Liver (tissue), 9 donors: ENCODE results near the gene CDKN1A. TPM values are rescaled to one million over a fixed set of nuclear protein-coding genes. Genes with fewer than 3 reads are reported as not detected.

Source experiments
- DNase-seq: peaks from one replicate; pipeline ENCODE4 v3.0.0-alpha.2; 2017; ENCODE audit warnings: low spot score
- H3K27ac ChIP-seq, 2 donors: one replicate each; pipeline ENCODE4 v1.7.0; 2013; ENCODE audit warnings: inconsistent platforms in 2 of 2, low read length in 2 of 2, control low read depth in 1 of 2, low read depth in 1 of 2, mild to moderate bottlenecking in 1 of 2
- H3K27me3 ChIP-seq, 4 donors: one replicate each; pipeline versions ENCODE4 v1.6.1 to v1.7.0; 2013; ENCODE audit warnings: low read length in 3 of 4, inconsistent platforms in 1 of 4, mild to moderate bottlenecking in 1 of 4, moderate library complexity in 1 of 4; ENCODE audit not compliant: control insufficient read depth in 4 of 4, insufficient read depth in 4 of 4
- H3K36me3 ChIP-seq, 4 donors: one replicate each; pipeline versions ENCODE4 v1.6.1 to v1.7.0; 2013; ENCODE audit warnings: low read length in 3 of 4, mild to moderate bottlenecking in 3 of 4, low read depth in 1 of 4, moderate library complexity in 1 of 4; ENCODE audit not compliant: control insufficient read depth in 4 of 4, insufficient read depth in 3 of 4
- H3K4me1 ChIP-seq, 4 donors: one replicate each; pipeline versions ENCODE4 v1.6.1 to v1.7.0; 2013; ENCODE audit warnings: low read length in 3 of 4, mild to moderate bottlenecking in 3 of 4, moderate library complexity in 1 of 4; ENCODE audit not compliant: control insufficient read depth in 4 of 4, insufficient read depth in 4 of 4
- H3K4me3 ChIP-seq, 3 donors: one replicate each; pipeline versions ENCODE4 v1.6.1 to v1.7.0; 2013; ENCODE audit warnings: low read length in 3 of 3, control low read depth in 1 of 3, low read depth in 1 of 3, mild to moderate bottlenecking in 1 of 3
- H3K9ac ChIP-seq, 2 donors: one replicate each; pipeline ENCODE4 v1.7.0; 2013; ENCODE audit warnings: low read length in 2 of 2, mild to moderate bottlenecking in 2 of 2, moderate library complexity in 2 of 2, control low read depth in 1 of 2, low read depth in 1 of 2
- H3K9me3 ChIP-seq, 4 donors: one replicate each; pipeline versions ENCODE4 v1.6.1 to v1.7.0; 2013; ENCODE audit warnings: low read length in 3 of 4; ENCODE audit not compliant: control insufficient read depth in 4 of 4
- ATF3 ChIP-seq: IDR thresholded peaks from 2 replicates; pipeline ENCODE4 v1.6.1; 2016; ENCODE audit warnings: antibody characterized with exemption
- CTCF ChIP-seq: fragments of 150-350 bp; IDR thresholded peaks from 2 replicates; pipeline ENCODE4 v1.5.1; 2017; ENCODE audit warnings: improper control_type of control experiment, low read depth, low read length; ENCODE audit not compliant: missing input control
- EGR1 ChIP-seq, 2 donors: IDR thresholded peaks; 2 replicates each; pipeline ENCODE4 v1.6.1; 2016 to 2018; ENCODE audit warnings: antibody characterized with exemption in 2 of 2, low read depth in 2 of 2
- FOXA1 ChIP-seq: IDR thresholded peaks from 2 replicates; pipeline ENCODE4 v1.6.1; 2016; ENCODE audit warnings: antibody characterized with exemption
- FOXA2 ChIP-seq: IDR thresholded peaks from 2 replicates; pipeline ENCODE4 v1.6.1; 2016; ENCODE audit warnings: antibody characterized with exemption
- HNF4A ChIP-seq, 2 donors: conservative IDR thresholded peaks; 2 replicates each; pipeline ENCODE4 v1.6.1; 2016; ENCODE audit warnings: antibody characterized with exemption in 2 of 2, mild to moderate bottlenecking in 2 of 2
- HNF4G ChIP-seq: IDR thresholded peaks from 2 replicates; pipeline ENCODE4 v1.6.1; 2016; ENCODE audit warnings: antibody characterized with exemption
- JUND ChIP-seq, 2 donors: IDR thresholded peaks; 2 replicates each; pipeline ENCODE4 v1.6.1; 2016; ENCODE audit warnings: antibody characterized with exemption in 2 of 2
- NR2F2 ChIP-seq: IDR thresholded peaks from 2 replicates; pipeline ENCODE4 v1.6.1; 2016; ENCODE audit warnings: antibody characterized with exemption
- RAD21 ChIP-seq, 2 donors: IDR thresholded peaks; 2 replicates each; pipeline ENCODE4 v1.6.1; 2016; ENCODE audit warnings: antibody characterized with exemption in 2 of 2, mild to moderate bottlenecking in 2 of 2
- RXRA ChIP-seq, 2 donors: IDR thresholded peaks; 2 replicates each; pipeline ENCODE4 v1.6.1; 2017 to 2018; ENCODE audit warnings: antibody characterized with exemption in 2 of 2, mild to moderate bottlenecking in 1 of 2
- SP1 ChIP-seq: IDR thresholded peaks from 2 replicates; pipeline ENCODE4 v1.6.1; 2018; ENCODE audit warnings: antibody characterized with exemption, mild to moderate bottlenecking
- TAF1 ChIP-seq: conservative IDR thresholded peaks from 2 replicates; pipeline ENCODE4 v1.6.1; 2016; ENCODE audit warnings: antibody characterized with exemption, mild to moderate bottlenecking
- YY1 ChIP-seq: IDR thresholded peaks from 2 replicates; pipeline ENCODE4 v1.6.1; 2016; ENCODE audit warnings: antibody characterized with exemption, mild to moderate bottlenecking
- WGBS: extraction: QIAGEN DNeasy Blood & Tissue Kit; methylation state at CpG from one replicate; pipeline ENCODE4 v1.1.7; 2013; 5-methylcytosine and 5-hydroxymethylcytosine counted together
- polyA plus RNA-seq, 2 donors: library from polyadenylated mRNA; stranded (reverse) in 1 of 2; unstranded in 1 of 2; fragments of 200-250 nt in 1 of 2; fragments of >200 nt in 1 of 2; fragmentation: Nextera tagmentation in 1 of 2; extraction: Ambion mirVana in 1 of 2; gene quantifications; one replicate each; pipeline versions ENCODE4 v1.2.1 to v1.2.3, GENCODE V29; 2013 to 2015
- total RNA-seq, 2 donors: library from RNA; depleted of rRNA; stranded (reverse); fragments of >200 nt; gene quantifications; one replicate each; pipeline ENCODE4 v1.2.3, GENCODE V29; 2014
- TF ChIP-seq, protein P1 (sequence below): IDR thresholded peaks from 2 replicates; pipeline ENCODE4 v1.6.1; 2016; ENCODE audit warnings: antibody characterized with exemption
- TF ChIP-seq, protein P2 (sequence below): IDR thresholded peaks from 2 replicates; pipeline ENCODE4 v1.6.1; 2016; ENCODE audit warnings: antibody characterized with exemption, mild to moderate bottlenecking
- TF ChIP-seq, protein P3 (sequence below): IDR thresholded peaks from 2 replicates; pipeline ENCODE4 v1.6.1; 2016; ENCODE audit warnings: antibody characterized with exemption
- donor health status: healthy.
- donor health status: healthy.
- donor health status: healthy.
- donor health status: healthy.
- donor health status: healthy.

The CDKN1A gene
- total and polyA plus RNA-seq, 4 donors, result 3.2 to 41.7 (median 20.5) TPM

DNA sequence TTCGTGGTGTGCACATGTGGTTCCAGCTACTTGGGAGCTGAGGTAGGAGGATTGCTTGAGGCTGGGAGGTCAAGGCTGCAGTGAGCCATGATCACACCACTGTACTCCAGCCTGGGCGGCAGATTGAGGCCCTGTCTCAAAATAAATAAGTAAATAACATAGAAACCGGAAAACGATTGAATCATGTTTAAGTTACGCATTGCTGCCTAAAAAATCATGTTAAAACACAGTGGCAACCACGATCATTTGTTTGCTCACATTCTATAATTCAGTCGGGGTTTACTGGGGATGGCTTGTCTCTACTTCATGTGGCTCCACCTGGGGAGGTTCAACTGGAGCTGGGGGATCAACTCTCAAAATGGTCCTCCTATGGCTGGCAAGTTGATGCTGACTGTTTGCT lies 8.2 kb upstream of the CDKN1A start:
- Histone ChIP-seq H3K4me3 (no peak overlapping the region), H3K27ac (no peak overlapping the region), H3K9ac (no peak overlapping the region), H3K9me3 (no peaks in the 10 kb centered on the region), H3K4me1 (peaks cover 0 to 4% (median 2%) of the 10 kb centered on the region in 4 donors), H3K27me3 (no peaks in the 10 kb centered on the region), H3K36me3 (no peaks in the 10 kb centered on the region)
- no peak for DNase-seq
- 97% methylated on average over 7 of the region's 7 CpGs for WGBS
- TF ChIP-seq FOXA1 (no peak), HNF4G (no peak), HNF4A (conservative IDR thresholded peaks at IDR 0.05) (no peak), SP1 (no peak), YY1 (no peak), FOXA2 (no peak), RXRA (IDR thresholded peaks at IDR 0.05) (no peak), ATF3 (no peak), RAD21 (IDR thresholded peaks at IDR 0.05) (no peak), CTCF (no peak), NR2F2 (no peak), TAF1 (no peak), EGR1 (IDR thresholded peaks at IDR 0.05; ENCODE audit: low read depth in 2 of 2) (no peak), JUND (IDR thresholded peaks at IDR 0.05) (no peak)
- TF ChIP-seq, protein P1, sequence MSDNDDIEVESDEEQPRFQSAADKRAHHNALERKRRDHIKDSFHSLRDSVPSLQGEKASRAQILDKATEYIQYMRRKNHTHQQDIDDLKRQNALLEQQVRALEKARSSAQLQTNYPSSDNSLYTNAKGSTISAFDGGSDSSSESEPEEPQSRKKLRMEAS, result no peak
- TF ChIP-seq, protein P2, sequence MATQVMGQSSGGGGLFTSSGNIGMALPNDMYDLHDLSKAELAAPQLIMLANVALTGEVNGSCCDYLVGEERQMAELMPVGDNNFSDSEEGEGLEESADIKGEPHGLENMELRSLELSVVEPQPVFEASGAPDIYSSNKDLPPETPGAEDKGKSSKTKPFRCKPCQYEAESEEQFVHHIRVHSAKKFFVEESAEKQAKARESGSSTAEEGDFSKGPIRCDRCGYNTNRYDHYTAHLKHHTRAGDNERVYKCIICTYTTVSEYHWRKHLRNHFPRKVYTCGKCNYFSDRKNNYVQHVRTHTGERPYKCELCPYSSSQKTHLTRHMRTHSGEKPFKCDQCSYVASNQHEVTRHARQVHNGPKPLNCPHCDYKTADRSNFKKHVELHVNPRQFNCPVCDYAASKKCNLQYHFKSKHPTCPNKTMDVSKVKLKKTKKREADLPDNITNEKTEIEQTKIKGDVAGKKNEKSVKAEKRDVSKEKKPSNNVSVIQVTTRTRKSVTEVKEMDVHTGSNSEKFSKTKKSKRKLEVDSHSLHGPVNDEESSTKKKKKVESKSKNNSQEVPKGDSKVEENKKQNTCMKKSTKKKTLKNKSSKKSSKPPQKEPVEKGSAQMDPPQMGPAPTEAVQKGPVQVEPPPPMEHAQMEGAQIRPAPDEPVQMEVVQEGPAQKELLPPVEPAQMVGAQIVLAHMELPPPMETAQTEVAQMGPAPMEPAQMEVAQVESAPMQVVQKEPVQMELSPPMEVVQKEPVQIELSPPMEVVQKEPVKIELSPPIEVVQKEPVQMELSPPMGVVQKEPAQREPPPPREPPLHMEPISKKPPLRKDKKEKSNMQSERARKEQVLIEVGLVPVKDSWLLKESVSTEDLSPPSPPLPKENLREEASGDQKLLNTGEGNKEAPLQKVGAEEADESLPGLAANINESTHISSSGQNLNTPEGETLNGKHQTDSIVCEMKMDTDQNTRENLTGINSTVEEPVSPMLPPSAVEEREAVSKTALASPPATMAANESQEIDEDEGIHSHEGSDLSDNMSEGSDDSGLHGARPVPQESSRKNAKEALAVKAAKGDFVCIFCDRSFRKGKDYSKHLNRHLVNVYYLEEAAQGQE, result no peak

DNA sequence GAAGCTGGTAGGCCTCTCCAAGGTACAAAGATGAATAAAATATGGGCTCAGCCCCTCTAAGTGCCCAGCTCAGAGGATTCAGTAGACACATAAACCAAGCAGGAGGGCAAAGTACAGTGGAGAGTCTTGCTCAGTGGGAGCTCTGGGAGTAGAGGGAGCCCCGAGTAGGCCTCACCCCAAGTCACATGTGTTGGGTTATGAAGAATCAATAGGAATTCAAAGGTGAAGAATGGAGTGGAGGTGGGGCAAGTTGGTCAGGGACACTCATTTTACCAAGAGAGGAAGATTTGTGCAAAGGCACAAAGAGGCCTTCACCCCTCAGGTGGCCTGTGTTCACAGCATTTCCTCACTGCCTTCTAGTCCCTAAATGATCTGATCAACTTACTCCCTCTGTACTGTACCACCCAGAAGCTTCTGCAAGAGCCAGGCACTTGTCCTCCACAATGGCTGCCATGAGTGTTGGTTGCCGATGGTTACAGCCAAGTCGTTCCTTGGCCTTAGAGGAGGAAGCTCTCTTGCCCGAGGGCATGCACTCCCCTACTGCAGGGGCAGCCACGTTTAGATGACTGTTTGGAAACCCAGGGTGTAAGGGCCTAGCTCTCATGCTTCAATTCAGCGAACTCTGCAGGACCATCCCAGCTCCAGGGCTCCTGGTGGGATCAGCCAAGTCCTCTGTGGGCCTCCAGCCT lies 6.7 kb upstream of the CDKN1A start:
- H3K36me3 ChIP-seq, result no peaks in the 10 kb centered on the region
- DNase-seq, result no peak
- no peak overlapping the region for H3K9ac ChIP-seq
- WGBS, result 85% methylated on average over 6 of the region's 6 CpGs
- H3K4me1 ChIP-seq, result peaks cover 0 to 5% (median 2%) of the 10 kb centered on the region in 4 donors
- H3K27me3 ChIP-seq, result no peaks in the 10 kb centered on the region
- H3K9me3 ChIP-seq, result no peaks in the 10 kb centered on the region
- no peak overlapping the region for H3K27ac ChIP-seq
- H3K4me3 ChIP-seq, result no peak overlapping the region
- no peak for TF ChIP-seq FOXA1
- no peak for TF ChIP-seq TAF1
- TF ChIP-seq HNF4A (conservative IDR thresholded peaks at IDR 0.05), result no peak
- no peak for TF ChIP-seq JUND (IDR thresholded peaks at IDR 0.05)
- TF ChIP-seq, protein P1, result no peak
- TF ChIP-seq, protein P2, result no peak
- TF ChIP-seq, protein P3, sequence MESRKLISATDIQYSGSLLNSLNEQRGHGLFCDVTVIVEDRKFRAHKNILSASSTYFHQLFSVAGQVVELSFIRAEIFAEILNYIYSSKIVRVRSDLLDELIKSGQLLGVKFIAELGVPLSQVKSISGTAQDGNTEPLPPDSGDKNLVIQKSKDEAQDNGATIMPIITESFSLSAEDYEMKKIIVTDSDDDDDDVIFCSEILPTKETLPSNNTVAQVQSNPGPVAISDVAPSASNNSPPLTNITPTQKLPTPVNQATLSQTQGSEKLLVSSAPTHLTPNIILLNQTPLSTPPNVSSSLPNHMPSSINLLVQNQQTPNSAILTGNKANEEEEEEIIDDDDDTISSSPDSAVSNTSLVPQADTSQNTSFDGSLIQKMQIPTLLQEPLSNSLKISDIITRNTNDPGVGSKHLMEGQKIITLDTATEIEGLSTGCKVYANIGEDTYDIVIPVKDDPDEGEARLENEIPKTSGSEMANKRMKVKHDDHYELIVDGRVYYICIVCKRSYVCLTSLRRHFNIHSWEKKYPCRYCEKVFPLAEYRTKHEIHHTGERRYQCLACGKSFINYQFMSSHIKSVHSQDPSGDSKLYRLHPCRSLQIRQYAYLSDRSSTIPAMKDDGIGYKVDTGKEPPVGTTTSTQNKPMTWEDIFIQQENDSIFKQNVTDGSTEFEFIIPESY, result no peak
- TF ChIP-seq RXRA (IDR thresholded peaks at IDR 0.05), result no peak
- no peak for TF ChIP-seq FOXA2
- no peak for TF ChIP-seq CTCF
